Mesothelial cell of epicardium (in vitro differentiated cells): ENCODE data around the gene C1D. TPM values are rescaled to one million over a fixed set of nuclear protein-coding genes. Genes with fewer than 3 reads are reported as not detected.
"Not testable (repeated sequence)": the region's sequence is repeated elsewhere in the genome, so short reads cannot be mapped to it uniquely, and the experiment has no call there.

Experiments
- DNase-seq, 2 experiments: peaks; one replicate each; pipeline ENCODE4 v3.0.0; 2021; ENCODE audit warnings: low spot score in 2 of 2; ENCODE audit not compliant: unreplicated experiment in 2 of 2
- H3K27ac Mint-ChIP-seq: 2 replicates; pipeline ENCODE4 v1.8.0; 2021; ENCODE audit warnings: mixed read lengths
- H3K27me3 Mint-ChIP-seq: 2 replicates; pipeline ENCODE4 v1.8.0; 2021; ENCODE audit warnings: low read depth, mixed read lengths
- H3K36me3 Mint-ChIP-seq: 2 replicates; pipeline ENCODE4 v1.8.0; 2021; ENCODE audit warnings: mixed read lengths
- H3K4me1 Mint-ChIP-seq: 2 replicates; pipeline ENCODE4 v1.8.0; 2021; ENCODE audit warnings: mixed read lengths
- H3K4me3 Mint-ChIP-seq: 2 replicates; pipeline ENCODE4 v1.8.0; 2021; ENCODE audit warnings: mild to moderate bottlenecking, moderate library complexity, mixed read lengths
- H3K9me3 Mint-ChIP-seq: 2 replicates; pipeline ENCODE4 v1.8.0; 2021; ENCODE audit warnings: mixed read lengths
- CTCF ChIP-seq: fragments of 200-600 bp; sonication (generic); IDR thresholded peaks from one replicate; pipeline ENCODE4 v1.5.0; 2021; ENCODE audit warnings: antibody characterized with exemption; ENCODE audit not compliant: unreplicated experiment
- total RNA-seq: library from RNA; stranded (reverse); gene quantifications from 3 replicates; pipeline ENCODE4 v1.2.1, GENCODE V29; 2021

The C1D gene
- total RNA-seq, 1 donor from 2014 or later: 23.6 TPM

GRCh38 chr2:67997903-67998302 is 64.9 kb downstream of the C1D start:
- Mint-ChIP-seq H3K27ac (no peak overlapping the region), H3K4me1 (no peaks in the 10 kb centered on the region), H3K4me3 (no peak overlapping the region), H3K27me3 (peaks cover 6% of the 10 kb centered on the region), H3K9me3 (peaks cover 28% of the 10 kb centered on the region), H3K36me3 (no peaks in the 10 kb centered on the region)
- no peak for DNase-seq
- TF ChIP-seq CTCF: no peak

GRCh38 chr2:67997528-67997900 is 65.3 kb downstream of the C1D start:
- Mint-ChIP-seq H3K36me3 (no peaks in the 10 kb centered on the region), H3K27me3 (peaks cover 5% of the 10 kb centered on the region), H3K27ac (no peak overlapping the region), H3K4me1 (no peaks in the 10 kb centered on the region), H3K4me3 (no peak overlapping the region), H3K9me3 (peaks cover 27% of the 10 kb centered on the region)
- DNase-seq: no peak
- no peak for TF ChIP-seq CTCF

- no peaks in the 10 kb centered on the region for H3K36me3 Mint-ChIP-seq
These were observed 65.9 kb downstream of the C1D start for GRCh38 chr2:67996772-67997527.

GRCh38 chr2:67994716-67995115 is 68.1 kb downstream of the C1D start:
- H3K27me3 Mint-ChIP-seq: peaks cover 7% of the 10 kb centered on the region
- no peak overlapping the region for H3K27ac Mint-ChIP-seq

More at GRCh38 chr2:67996772-67997527, 65.9 kb downstream of the C1D start:
- no peak for DNase-seq
- TF ChIP-seq CTCF: no peak
- H3K4me3 Mint-ChIP-seq: no peak overlapping the region
- H3K4me1 Mint-ChIP-seq: no peaks in the 10 kb centered on the region
- peaks cover 3% of the 10 kb centered on the region for H3K27me3 Mint-ChIP-seq
- H3K27ac Mint-ChIP-seq: no peak overlapping the region
- peaks cover 25% of the 10 kb centered on the region for H3K9me3 Mint-ChIP-seq

GRCh38 chr2:67994069-67994468 is 68.7 kb downstream of the C1D start:
- not testable (repeated sequence) for DNase-seq, H3K36me3 Mint-ChIP-seq, H3K4me3 Mint-ChIP-seq, H3K4me1 Mint-ChIP-seq, H3K27ac Mint-ChIP-seq, H3K27me3 Mint-ChIP-seq
- H3K9me3 Mint-ChIP-seq: peaks cover 15% of the 10 kb centered on the region

More at GRCh38 chr2:67994716-67995115, 68.1 kb downstream of the C1D start:
- no peaks in the 10 kb centered on the region for H3K36me3 Mint-ChIP-seq
- DNase-seq: no peak
- H3K9me3 Mint-ChIP-seq: peaks cover 15% of the 10 kb centered on the region
- H3K4me3 Mint-ChIP-seq: no peak overlapping the region
- H3K4me1 Mint-ChIP-seq: no peaks in the 10 kb centered on the region
- TF ChIP-seq CTCF: no peak

GRCh38 chr2:67993329-67993728 is 69.5 kb downstream of the C1D start:
- H3K27me3 Mint-ChIP-seq: peaks cover 7% of the 10 kb centered on the region
- no peaks in the 10 kb centered on the region for H3K4me1 Mint-ChIP-seq
- no peak for TF ChIP-seq CTCF

More at GRCh38 chr2:67993329-67993728, 69.5 kb downstream of the C1D start:
- DNase-seq: no peak
- Mint-ChIP-seq H3K27ac (no peak overlapping the region), H3K36me3 (no peaks in the 10 kb centered on the region), H3K9me3 (peaks cover 15% of the 10 kb centered on the region), H3K4me3 (no peak overlapping the region)
